Measurements from ENCODE around the gene CPEB4. TPM values are rescaled to one million over a fixed set of nuclear protein-coding genes. Genes with fewer than 3 reads are reported as not detected.

CPEB4 gene
- 100 to 1,000 TPM; 107 to 381 (median 155) TPM for total RNA-seq
- polyA plus RNA-seq: 10 to 100 TPM; 34.4 to 60.2 (median 42.9) TPM
- long read RNA-seq, donor 1, full-length matches to known transcripts: 15 of 37 reads
- long read RNA-seq, donor 1, partial matches to known transcripts: 11 of 37 reads
- long read RNA-seq, donor 1, other reads (novel, unspliced or antisense): 11 of 37 reads
- long read RNA-seq, donor 2, transcript CPEB4-208 (8 exons, 2,607 nt): major isoform, 15 of 76 reads
- long read RNA-seq, donor 2, partial matches to known transcripts: 41 of 76 reads
- long read RNA-seq, donor 2, other reads (novel, unspliced or antisense): 17 of 76 reads
- long read RNA-seq, donor 3, transcript CPEB4-208 (8 exons, 2,607 nt): major isoform, 16 of 48 reads
- long read RNA-seq, donor 3, partial matches to known transcripts: 31 of 48 reads
- long read RNA-seq, donor 3, other reads (novel, unspliced or antisense): 0 of 48 reads
- long read RNA-seq, donor 4, partial matches to known transcripts: 1 of 37 reads
- long read RNA-seq, donor 4, other reads (novel, unspliced or antisense): 32 of 37 reads
- long read RNA-seq, donor 5, full-length matches to known transcripts: 5 of 19 reads
- long read RNA-seq, donor 5, partial matches to known transcripts: 0 of 19 reads
- long read RNA-seq, donor 5, other reads (novel, unspliced or antisense): 14 of 19 reads
- long read RNA-seq, donor 6, partial matches to known transcripts: 3 of 15 reads
- long read RNA-seq, donor 6, other reads (novel, unspliced or antisense): 10 of 15 reads
- long read RNA-seq, donor 7, transcript CPEB4-208 (8 exons, 2,607 nt): major isoform, 5 of 11 reads
- long read RNA-seq, donor 7, partial matches to known transcripts: 6 of 11 reads
- long read RNA-seq, donor 7, other reads (novel, unspliced or antisense): 0 of 11 reads
- long read RNA-seq, donor 8, full-length matches to known transcripts: 23 of 67 reads
- long read RNA-seq, donor 8, partial matches to known transcripts: 26 of 67 reads
- long read RNA-seq, donor 8, other reads (novel, unspliced or antisense): 18 of 67 reads
- long read RNA-seq, donor 9, transcript CPEB4-208 (8 exons, 2,607 nt): major isoform, 13 of 33 reads
- long read RNA-seq, donor 9, partial matches to known transcripts: 8 of 33 reads
- long read RNA-seq, donor 9, other reads (novel, unspliced or antisense): 8 of 33 reads
- long read RNA-seq, donor 10: 0 reads

DNA sequence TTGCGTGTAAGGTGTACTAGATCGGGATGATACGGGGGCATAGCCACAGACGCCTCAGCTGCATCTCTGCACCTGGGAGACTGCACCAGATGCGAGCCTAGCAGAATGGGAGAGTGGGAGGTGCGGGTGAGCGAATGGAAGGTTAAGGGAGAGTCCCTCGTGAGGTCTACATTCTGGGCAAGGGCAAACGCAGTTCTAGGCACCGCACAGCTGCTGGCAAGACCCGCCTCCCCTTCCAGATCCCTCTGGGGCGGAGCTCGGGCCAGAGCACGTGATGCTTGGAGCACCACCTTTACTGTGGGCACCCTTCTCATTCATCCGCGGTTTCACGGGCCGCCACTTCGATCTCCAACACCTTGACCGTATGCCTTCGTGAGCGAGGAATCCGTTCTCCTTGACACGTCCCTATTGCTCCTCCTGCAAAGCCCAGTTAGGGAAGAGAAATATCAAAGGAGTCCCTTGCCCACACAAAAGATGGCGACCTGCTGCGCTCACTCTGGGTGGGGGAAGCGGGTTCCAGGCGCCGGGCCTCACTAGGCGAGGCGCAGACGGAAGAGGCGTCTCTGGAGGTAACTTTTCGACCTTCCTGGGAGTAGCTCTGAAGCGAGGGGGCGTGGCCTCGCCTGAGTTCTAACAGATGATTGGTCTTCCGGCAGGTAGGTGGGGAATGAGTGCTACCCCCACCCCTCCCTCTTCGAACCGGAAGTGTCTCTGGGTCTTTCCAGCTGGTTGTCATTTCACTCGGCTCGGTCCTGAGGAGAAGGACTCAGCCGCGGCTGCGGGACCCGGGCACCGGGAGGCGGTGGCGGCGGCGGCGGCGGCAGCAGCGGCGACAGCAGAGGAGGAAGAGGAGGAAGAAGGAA is at the start of gene CPEB4:
CPEB4 (plus strand) TSS at position 740 of the 863 bp plus-strand sequence. CDS start 1,385 bp downstream, outside the sequence.
- peak; percentile 99 to 100 (median 100) for DNase-seq
- Histone ChIP-seq H3K9me3 (replicated peaks in 1 of 3) (no peaks in the 10 kb centered on the region), H3K4me3 (peak within 1 kb of the TSS; percentile 71 to 96 (median 87)), H3K27me3 (no peaks in the 10 kb centered on the region), H3K4me1 (replicated peaks in 1 of 2) (peaks cover 0 to 23% of the 10 kb centered on the region in 2 donors), H3K27ac (peak within 1 kb of the TSS; percentile 93 to 98 (median 97)), H3K36me3 (replicated peaks in 1 of 2) (no peaks in the 10 kb centered on the region)
- 3 to 5% (median 4%) methylated on average over 42 to 55 of the region's 55 CpGs for WGBS, 4 donors
- peak; percentile 99 to 100 for TF ChIP-seq POLR2A (IDR thresholded peaks at IDR 0.05)
- TF ChIP-seq CTCF (IDR thresholded peaks at IDR 0.05): no peak
- intact Hi-C loops (cut with DNase I): no loop called here

GRCh38 chr5:173839117-173839713 is 48.9 kb upstream of the CPEB4 start:
- Histone ChIP-seq H3K4me3 (no peak overlapping the region), H3K36me3 (replicated peaks in 1 of 2) (no peaks in the 10 kb centered on the region), H3K27me3 (no peaks in the 10 kb centered on the region), H3K9me3 (replicated peaks in 1 of 3) (no peaks in the 10 kb centered on the region), H3K27ac (peak overlapping the region in 3 of 5 donors; percentile 21 to 59 (median 53)), H3K4me1 (replicated peaks in 1 of 2) (peaks cover 0 to 11% of the 10 kb centered on the region in 2 donors)
- 49 to 57% (median 52%) methylated on average over 5 of the region's 5 CpGs for WGBS, 4 donors
- intact Hi-C loops (cut with DNase I): no loop called here
- peak; percentile 44 to 75 (median 66) for DNase-seq
- TF ChIP-seq CTCF (IDR thresholded peaks at IDR 0.05): no peak
- peak in 1 of 2 donors; percentile 52 for TF ChIP-seq POLR2A (IDR thresholded peaks at IDR 0.05)

DNA sequence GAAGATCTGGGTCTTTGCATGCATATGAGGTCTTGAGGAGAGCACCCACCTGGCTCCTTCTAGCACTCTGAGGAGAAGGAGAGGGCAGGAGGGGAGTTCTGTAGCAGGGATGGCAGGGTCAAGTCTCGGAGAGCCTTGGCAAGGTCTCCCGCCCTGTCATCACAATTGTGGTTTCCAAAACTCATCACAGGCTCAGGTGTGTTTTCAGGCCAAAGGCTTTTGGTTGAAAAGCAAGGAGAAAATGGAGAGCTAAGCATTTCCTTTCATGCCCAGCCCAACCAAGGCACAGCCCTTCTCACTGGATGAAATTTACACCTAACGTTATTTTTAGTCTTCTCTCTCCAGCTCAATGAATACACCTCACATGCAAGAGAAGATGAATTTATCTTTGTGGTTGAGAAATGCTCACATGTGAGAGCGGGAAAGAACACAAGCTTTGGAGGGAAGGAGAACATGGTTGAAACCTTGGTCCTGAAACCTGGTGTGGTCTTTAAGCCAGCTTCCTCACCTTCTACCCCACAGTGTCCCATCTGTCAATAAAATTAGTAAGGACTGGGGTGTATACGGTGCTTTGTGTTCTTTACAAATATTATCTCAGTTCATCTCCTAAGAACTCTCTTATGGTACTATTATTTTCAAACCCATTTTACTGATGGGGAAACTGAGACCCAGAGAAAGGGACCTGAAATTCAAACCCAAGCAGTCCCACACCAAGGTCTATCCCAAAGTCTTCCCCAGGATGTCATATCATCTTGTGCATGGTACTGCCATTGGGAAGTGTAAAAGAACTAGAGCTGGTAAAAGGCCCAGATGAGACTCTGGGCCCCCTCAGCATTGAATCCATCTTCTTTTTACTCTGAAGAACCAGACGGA is 47.8 kb upstream of the CPEB4 start:
- no peak for DNase-seq
- no peak for TF ChIP-seq CTCF (IDR thresholded peaks at IDR 0.05)
- TF ChIP-seq POLR2A (IDR thresholded peaks at IDR 0.05): no peak
- Histone ChIP-seq H3K36me3 (replicated peaks in 1 of 2) (no peaks in the 10 kb centered on the region), H3K27me3 (no peaks in the 10 kb centered on the region), H3K9me3 (replicated peaks in 1 of 3) (no peaks in the 10 kb centered on the region), H3K4me3 (no peak overlapping the region), H3K4me1 (replicated peaks in 1 of 2) (peaks cover 0 to 9% of the 10 kb centered on the region in 2 donors), H3K27ac (no peak overlapping the region)
- 77 to 89% (median 85%) methylated on average over 6 of the region's 6 CpGs for WGBS, 4 donors
- intact Hi-C loops (cut with DNase I): no loop called here

All from adrenal gland (tissue), 19 donors.